Measurements from ENCODE around the gene SEMA5A. TPM values are rescaled to one million over a fixed set of nuclear protein-coding genes. Genes with fewer than 3 reads are reported as not detected.
A peak's percentile ranks its signal among the peaks of the same experiment; 100 is the strongest.

Gene SEMA5A
- total RNA-seq, 4 donors from 2014 or later = 0.46 to 3.2 (median 1.7) TPM

GRCh38 chr5:9551567-9552537, 6.0 kb upstream of the SEMA5A start:
- intact Hi-C loops (cut with DNase I; ENCODE audit: low total_unique reads) (no loop called here), in situ Hi-C loops (cut with MboI; ENCODE audit: low sequenced_read_pairs in 4 of 4) (no loop called here)
- H3K36me3 ChIP-seq = no peaks in the 10 kb centered on the region
- no peaks in the 10 kb centered on the region for H3K4me1 ChIP-seq
- DNase-seq = no peak
- no peak for ATAC-seq
- TF ChIP-seq CTCF (IDR thresholded peaks at IDR 0.05 in 4 of 5, conservative IDR thresholded peaks at IDR 0.05 in 1 of 5) (no peak), POLR2A (IDR thresholded peaks at IDR 0.05) (no peak)
- no peaks in the 10 kb centered on the region for H3K27me3 ChIP-seq
- no peak overlapping the region for H3K4me3 ChIP-seq
- H3K9me3 ChIP-seq = no peaks in the 10 kb centered on the region
- H3K27ac ChIP-seq = no peak overlapping the region

- in situ Hi-C loops (cut with MboI; ENCODE audit: low sequenced_read_pairs in 4 of 4) = loop anchor here in 1 of 4 donors (25.0 kb wide), 1 partner anchor 188 kb away; no protein-coding TSS in a partner anchor
Measured at GRCh38 chr5:9549941-9550340, 4.1 kb upstream of the SEMA5A start.

GRCh38 chr5:9547122-9547947, 1.5 kb upstream of the SEMA5A start:
- Histone ChIP-seq H3K27me3 (peaks cover 0 to 7% (median 6%) of the 10 kb centered on the region in 3 donors), H3K4me1 (peaks cover 10 to 12% of the 10 kb centered on the region in 2 donors), H3K9me3 (no peaks in the 10 kb centered on the region), H3K27ac (peak overlapping the region; percentile 60 to 81 (median 74)), H3K36me3 (no peaks in the 10 kb centered on the region), H3K4me3 (peak overlapping the region in 2 of 4 donors; percentile 60 to 70)
- no peak for DNase-seq
- intact Hi-C loops (cut with DNase I; ENCODE audit: low total_unique reads) (no loop called here), in situ Hi-C loops (cut with MboI; ENCODE audit: low sequenced_read_pairs in 4 of 4) (loop anchor here in 1 of 4 donors (25.0 kb wide), 1 partner anchor 185 kb away; no protein-coding TSS in a partner anchor)
- no peak for ATAC-seq
- TF ChIP-seq POLR2A (IDR thresholded peaks at IDR 0.05) (no peak), CTCF (IDR thresholded peaks at IDR 0.05 in 4 of 5, conservative IDR thresholded peaks at IDR 0.05 in 1 of 5) (no peak)

More at GRCh38 chr5:9549941-9550340, 4.1 kb upstream of the SEMA5A start:
- peaks cover 0 to 5% (median 3%) of the 10 kb centered on the region in 3 donors for H3K27me3 ChIP-seq
- peaks cover 2 to 8% of the 10 kb centered on the region in 2 donors for H3K4me1 ChIP-seq
- ATAC-seq = no peak
- DNase-seq = no peak
- no peak overlapping the region for H3K4me3 ChIP-seq
- TF ChIP-seq CTCF (IDR thresholded peaks at IDR 0.05 in 4 of 5, conservative IDR thresholded peaks at IDR 0.05 in 1 of 5) (no peak), POLR2A (IDR thresholded peaks at IDR 0.05) (no peak)
- H3K9me3 ChIP-seq = no peaks in the 10 kb centered on the region
- intact Hi-C loops (cut with DNase I; ENCODE audit: low total_unique reads) = no loop called here
- no peaks in the 10 kb centered on the region for H3K36me3 ChIP-seq
- no peak overlapping the region for H3K27ac ChIP-seq

- peak overlapping the region; percentile 31 to 49 (median 44) for H3K27ac ChIP-seq
- H3K4me1 ChIP-seq = peaks cover 10 to 12% of the 10 kb centered on the region in 2 donors
- TF ChIP-seq POLR2A (IDR thresholded peaks at IDR 0.05) = peak in 1 of 2 donors; percentile 15
- no peak for TF ChIP-seq CTCF (IDR thresholded peaks at IDR 0.05 in 4 of 5, conservative IDR thresholded peaks at IDR 0.05 in 1 of 5)
- peak overlapping the region; percentile 60 to 75 (median 68) for H3K4me3 ChIP-seq
- peak in 1 of 2 donors; percentile 10 for ATAC-seq
- no peaks in the 10 kb centered on the region for H3K36me3 ChIP-seq
- H3K9me3 ChIP-seq = no peaks in the 10 kb centered on the region
- intact Hi-C loops (cut with DNase I; ENCODE audit: low total_unique reads) (loop anchor here (2.0 kb wide), 1 partner anchor 185 kb away; no protein-coding TSS in a partner anchor), in situ Hi-C loops (cut with MboI; ENCODE audit: low sequenced_read_pairs in 4 of 4) (loop anchor here in 1 of 4 donors (25.0 kb wide), 1 partner anchor 183 kb away; no protein-coding TSS in a partner anchor)
- H3K27me3 ChIP-seq = peaks cover 0 to 7% (median 6%) of the 10 kb centered on the region in 3 donors
- DNase-seq = no peak
Measured at GRCh38 chr5:9545136-9545991, 511 bp downstream of the SEMA5A start.

All from gastrocnemius medialis (tissue), 4 donors.